K562 (cell line): ENCODE measurements around the gene COL11A2. TPM values are rescaled to one million over a fixed set of nuclear protein-coding genes. Genes with fewer than 3 reads are reported as not detected.
A peak's percentile ranks its signal among the peaks of the same experiment; 100 is the strongest.

Experiments used
- ATAC-seq: fragments of 200-7000 bp; cut with Tn5 transposase; 3 replicates; pipeline ENCODE4 v1.9.1; 2020; ENCODE audit warnings: moderate library complexity
- BruUV-seq: library from RNA; stranded (reverse); fragments of 400-500 nt; replicated peaks from 2 replicates; lab custom pipeline; 2021; lab: Mats Ljungman, UMichigan
- CTCF ChIA-PET: fragments of 300-600 bp; formaldehyde crosslinking; extraction: SDS; loops from one replicate; lab custom pipeline; 2021; ENCODE audit warnings: low intra/inter-chr PET ratio; lab: Yijun Ruan, JAX
- POLR2A ChIA-PET: fragments of 300-600, 350-650 bp; sonication (Branson Sonifier 250); formaldehyde crosslinking; extraction: SDS; loops from one replicate; lab custom pipeline; 2021; ENCODE audit warnings: antibody characterized with exemption, inconsistent platforms; lab: Yijun Ruan, JAX
- DNase-seq, 4 experiments: peaks; one replicate each; pipeline versions ENCODE4 v3.0.0 to v3.0.0-alpha.2; 2011 to 2018; ENCODE audit warnings: low spot score in 3 of 4, mixed read lengths in 3 of 4; ENCODE audit errors: extremely low read depth in 1 of 4
- FAIRE-seq: peaks from 2 replicates; lab custom pipeline; 2011; peaks lifted over from hg19 to GRCh38; lab: Jason Lieb, UNC
- H2AFZ ChIP-seq: 2 replicates; pipeline ENCODE4 v1.6.0; 2011; ENCODE audit warnings: low read depth, low read length, control low read depth, inconsistent platforms
- H3K27ac ChIP-seq: fragments of 200-600 bp; 3 replicates; pipeline ENCODE4 v1.8.0; 2011; ENCODE audit warnings: low read depth, mild to moderate bottlenecking, control low read depth, inconsistent platforms, low read length, moderate library complexity, mixed read lengths; ENCODE audit errors: extremely low read depth
- H3K27me3 ChIP-seq, 2 experiments: fragments of 300-600 bp in 1 of 2; 2 replicates in 1 of 2; 3 replicates in 1 of 2; pipeline versions ENCODE4 v1.6.0 to v1.8.0; 2011; ENCODE audit warnings: inconsistent platforms in 2 of 2, low read length in 2 of 2, mild to moderate bottlenecking in 1 of 2, mixed read lengths in 1 of 2, moderate library complexity in 1 of 2; ENCODE audit not compliant: control insufficient read depth in 2 of 2, insufficient read depth in 2 of 2
- H3K36me3 ChIP-seq: fragments of 300-600 bp; 3 replicates; pipeline ENCODE4 v1.8.0; 2011; ENCODE audit warnings: mild to moderate bottlenecking, low read length, inconsistent platforms; ENCODE audit not compliant: control insufficient read depth, insufficient read depth
- H3K4me1 ChIP-seq, 2 experiments: fragments of 200-600 bp in 1 of 2; replicated peaks in 1 of 2; 2 replicates in 1 of 2; 3 replicates in 1 of 2; pipeline versions ENCODE4 v1.5.1 to v1.8.0; 2011; ENCODE audit warnings: inconsistent platforms in 2 of 2, low read length in 2 of 2, mild to moderate bottlenecking in 1 of 2, mixed read lengths in 1 of 2, moderate library complexity in 1 of 2; ENCODE audit not compliant: control insufficient read depth in 2 of 2, insufficient read depth in 2 of 2
- H3K4me2 ChIP-seq: 2 replicates; pipeline ENCODE4 v1.6.1; 2011; ENCODE audit warnings: low read length, control low read depth, inconsistent platforms, mixed read lengths; ENCODE audit not compliant: insufficient read depth
- H3K4me3 ChIP-seq: fragments of 200-600 bp; sonication (generic), shearing (Covaris generic); 2 replicates; pipeline ENCODE4 v1.5.1; 2016; ENCODE audit warnings: control low read depth, inconsistent platforms
- H3K79me2 ChIP-seq: fragments of 200-600 bp; 3 replicates; pipeline ENCODE4 v1.8.0; 2011; ENCODE audit warnings: low read length, inconsistent platforms; ENCODE audit not compliant: control insufficient read depth, insufficient read depth
- H3K9ac ChIP-seq, 2 experiments: 2 replicates each; pipeline versions ENCODE4 v1.6.0 to v1.6.1; 2011; ENCODE audit warnings: low read depth in 2 of 2, low read length in 2 of 2, control low read depth in 1 of 2, inconsistent platforms in 1 of 2, mild to moderate bottlenecking in 1 of 2, mixed read lengths in 1 of 2; ENCODE audit not compliant: insufficient read depth in 1 of 2
- H3K9me1 ChIP-seq: one replicate; pipeline ENCODE4 v1.6.0; 2011; ENCODE audit warnings: inconsistent platforms, mild to moderate bottlenecking, low read length, moderate library complexity; ENCODE audit not compliant: control insufficient read depth, insufficient read depth
- H3K9me3 ChIP-seq: replicated peaks from 2 replicates; pipeline ENCODE4 v1.5.1; 2011; ENCODE audit warnings: low read depth, low read length, inconsistent platforms; ENCODE audit not compliant: control insufficient read depth, insufficient read depth
- H4K20me1 ChIP-seq: replicated peaks from 2 replicates; pipeline ENCODE4 v1.6.1; 2011; ENCODE audit warnings: low read length, inconsistent platforms, mixed read lengths; ENCODE audit not compliant: control insufficient read depth, insufficient read depth
- SFPQ ChIP-seq: fragments of 200-400 bp; formaldehyde crosslinking; IDR thresholded peaks from 2 replicates; pipeline ENCODE4 v1.6.1; 2017; ENCODE audit warnings: mild to moderate bottlenecking, low read depth, low read length, moderate library complexity
- SIRT6 ChIP-seq: IDR thresholded peaks from one replicate; pipeline ENCODE4 v1.6.1; 2012; ENCODE audit warnings: low read depth, mild to moderate bottlenecking, control low read depth, inconsistent platforms, low read length, moderate library complexity
- SMARCA4 ChIP-seq: fragments of 450-650 bp; IDR thresholded peaks from 2 replicates; pipeline ENCODE4 v1.6.1; 2016
- WGBS: fragments of 100-300 bp; shearing (Covaris generic); methylation state at CpG from one replicate; pipeline ENCODE4 v1.1.6; 2016; ENCODE audit warnings: low coverage, mixed read lengths; ENCODE audit not compliant: insufficient coverage; ENCODE audit errors: missing lambda C conversion rate; 5-methylcytosine and 5-hydroxymethylcytosine counted together
- in situ Hi-C: fragments of 300-500 bp; cut with MboI; formaldehyde crosslinking; loops from 4 replicates; pipeline ENCODE4 v1.15.0; 2018; ENCODE audit warnings: inconsistent platforms, mixed read lengths
- intact Hi-C: fragments of 100-400 bp; cut with micrococcal nuclease; formaldehyde crosslinking; loops from 2 replicates; pipeline ENCODE4 v1.14.2; 2022
- polyA plus RNA-seq, 8 experiments: library from polyadenylated mRNA; depleted of rRNA in 4 of 8; stranded (reverse) in 5 of 8; unstranded in 3 of 8; fragments of >200 nt; fragmentation: Nextera tagmentation in 2 of 8; fragmentation: Illumina TruSeq in 1 of 8; extraction: Ambion mirVana in 2 of 8; extraction: Trizol in 1 of 8; gene quantifications; 2 replicates each; pipeline versions ENCODE4 v1.2.1 to v1.2.3, GENCODE V29; 2011 to 2014; ENCODE audit warnings: inconsistent platforms in 1 of 8, missing spikeins in 1 of 8
- total RNA-seq, 7 experiments: library from RNA; depleted of rRNA in 6 of 7; stranded (reverse); fragments of >200 nt in 6 of 7; fragmentation: Illumina TruSeq in 2 of 7; extraction: Trizol in 2 of 7; gene quantifications; 2 replicates each; pipeline versions ENCODE4 v1.2.1 to v1.2.3, GENCODE V29; 2011 to 2021; ENCODE audit warnings: low replicate concordance in 1 of 7
- TF ChIP-seq, protein P1 (sequence below): fragments of 450-650 bp; IDR thresholded peaks from 2 replicates; pipeline ENCODE4 v1.7.0; 2016; ENCODE audit warnings: borderline replicate concordance

Gene COL11A2
- total and polyA plus RNA-seq, 9 of the 15 experiments (the other 6 are each of a cell fraction or from before 2014, with no cell fraction given): 0.04 to 0.35 (median 0.09) TPM; not detected in 1

- no peaks in the 10 kb centered on the region; a peak in 1 of 5 replicates for H3K27me3 ChIP-seq
- no peak overlapping the region for H3K4me3 ChIP-seq
- no peaks in the 10 kb centered on the region for H4K20me1 ChIP-seq
- 84% methylated on average over 12 of the region's 17 CpGs for WGBS
- no peak overlapping the region for H3K27ac ChIP-seq
- ATAC-seq (no peak), DNase-seq (peak in 1 of 4 experiments; percentile 42), FAIRE-seq (no peak)
- ChIA-PET POLR2A (interaction anchor here (1.4 kb wide), 1 partner anchor 8 kb away, joined by 9 read pairs; no protein-coding TSS in a partner anchor), CTCF (no interaction called here)
- intact Hi-C loops (no loop called here), in situ Hi-C loops (no loop called here)
- H3K9ac ChIP-seq: no peak overlapping the region
- BruUV-seq: no TSS peak
- H3K4me2 ChIP-seq: no peak overlapping the region
- H2AFZ ChIP-seq: no peak overlapping the region
- H3K9me3 ChIP-seq: no peaks in the 10 kb centered on the region
- H3K36me3 ChIP-seq: peaks cover 28% of the 10 kb centered on the region; the same call in 2 of the 3 replicates
- H3K79me2 ChIP-seq: peaks cover 17% of the 10 kb centered on the region
- no peaks in the 10 kb centered on the region for H3K9me1 ChIP-seq
- H3K4me1 ChIP-seq: peaks cover 8 to 55% of the 10 kb centered on the region in 2 experiments
- no peak for TF ChIP-seq SFPQ
- no peak for TF ChIP-seq SIRT6
- TF ChIP-seq, protein P1, sequence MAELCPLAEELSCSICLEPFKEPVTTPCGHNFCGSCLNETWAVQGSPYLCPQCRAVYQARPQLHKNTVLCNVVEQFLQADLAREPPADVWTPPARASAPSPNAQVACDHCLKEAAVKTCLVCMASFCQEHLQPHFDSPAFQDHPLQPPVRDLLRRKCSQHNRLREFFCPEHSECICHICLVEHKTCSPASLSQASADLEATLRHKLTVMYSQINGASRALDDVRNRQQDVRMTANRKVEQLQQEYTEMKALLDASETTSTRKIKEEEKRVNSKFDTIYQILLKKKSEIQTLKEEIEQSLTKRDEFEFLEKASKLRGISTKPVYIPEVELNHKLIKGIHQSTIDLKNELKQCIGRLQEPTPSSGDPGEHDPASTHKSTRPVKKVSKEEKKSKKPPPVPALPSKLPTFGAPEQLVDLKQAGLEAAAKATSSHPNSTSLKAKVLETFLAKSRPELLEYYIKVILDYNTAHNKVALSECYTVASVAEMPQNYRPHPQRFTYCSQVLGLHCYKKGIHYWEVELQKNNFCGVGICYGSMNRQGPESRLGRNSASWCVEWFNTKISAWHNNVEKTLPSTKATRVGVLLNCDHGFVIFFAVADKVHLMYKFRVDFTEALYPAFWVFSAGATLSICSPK: no peak
- no peak for TF ChIP-seq SMARCA4
Measured at GRCh38 chr6:33211136-33211535, 18.9 kb upstream of the COL11A2 start.
